Kidney (tissue), 14 donors: ENCODE results near the gene CRHR1. TPM values are rescaled to one million over a fixed set of nuclear protein-coding genes. Genes with fewer than 3 reads are reported as not detected.
A peak's percentile ranks its signal among the peaks of the same experiment; 100 is the strongest.

Experiments used
- DNase-seq, 5 donors: peaks; one replicate each; pipeline ENCODE4 v3.0.0-alpha.2; 2013 to 2020
- FAIRE-seq: peaks from 2 replicates; lab custom pipeline; 2012; peaks lifted over from hg19 to GRCh38; lab: Jason Lieb, UNC
- H3K27ac ChIP-seq, 2 donors: one replicate each; pipeline ENCODE4 v1.7.0; 2013; ENCODE audit warnings: low read depth in 2 of 2, low read length in 2 of 2, inconsistent platforms in 1 of 2
- H3K27me3 ChIP-seq: one replicate; pipeline ENCODE4 v1.7.1; 2013; ENCODE audit warnings: low read length, inconsistent platforms; ENCODE audit not compliant: control insufficient read depth, insufficient read depth
- H3K36me3 ChIP-seq, 3 donors: one replicate each; pipeline versions ENCODE4 v1.7.0 to v1.7.1; 2013; ENCODE audit warnings: low read length in 3 of 3, control low read depth in 1 of 3, inconsistent platforms in 1 of 3; ENCODE audit not compliant: insufficient read depth in 3 of 3, control insufficient read depth in 2 of 3
- H3K4me1 ChIP-seq, 3 donors: one replicate each; pipeline versions ENCODE4 v1.7.0 to v1.7.1; 2013; ENCODE audit warnings: low read length in 3 of 3, inconsistent platforms in 1 of 3, low read depth in 1 of 3; ENCODE audit not compliant: control insufficient read depth in 2 of 3, insufficient read depth in 2 of 3
- H3K4me3 ChIP-seq, 3 donors: one replicate each; pipeline versions ENCODE4 v1.7.0 to v1.8.1; 2013; ENCODE audit warnings: low read length in 3 of 3, control low read depth in 1 of 3, inconsistent platforms in 1 of 3
- H3K9ac ChIP-seq, 3 donors: one replicate each; pipeline versions ENCODE4 v1.7.0 to v1.7.1; 2013; ENCODE audit warnings: low read length in 3 of 3, control low read depth in 1 of 3, inconsistent platforms in 1 of 3
- H3K9me3 ChIP-seq, 3 donors: one replicate each; pipeline versions ENCODE4 v1.7.0 to v1.7.1; 2013; ENCODE audit warnings: low read length in 3 of 3, control low read depth in 1 of 3, inconsistent platforms in 1 of 3; ENCODE audit not compliant: control insufficient read depth in 2 of 3, insufficient read depth in 1 of 3
- CTCF ChIP-seq: IDR thresholded peaks from 3 replicates; pipeline ENCODE4 v1.5.1; 2012; ENCODE audit warnings: mild to moderate bottlenecking, moderate library complexity, borderline replicate concordance; ENCODE audit not compliant: insufficient read depth; ENCODE audit errors: extremely low read depth
- intact Hi-C: fragments of 100-400 bp; cut with DNase I; formaldehyde crosslinking; loops from one replicate; pipeline ENCODE4 v1.11.1; 2022
- polyA plus RNA-seq: library from polyadenylated mRNA; stranded (reverse); fragments of 350-450 nt; fragmentation: Illumina TruSeq; extraction: RNeasy Lipid Tissue Mini Kit (QIAGEN cat#74804); gene quantifications from one replicate; pipeline ENCODE4 v1.2.3, GENCODE V29; 2014; ENCODE audit warnings: low read depth, low replicate concordance; ENCODE audit not compliant: insufficient read depth
- total RNA-seq: library from RNA; stranded (reverse); fragmentation: NEBNext Ultra II Directional; extraction: Animal tissue kit (Norgen Biotek cat#: 25700); gene quantifications from one replicate; pipeline ENCODE4 v1.2.1, GENCODE V29; 2021
- donor health status: control.
- donor health status: control.
- donor health status: control.
- donor health status: control.
- donor health status: control.
- donor health status: DM: yes; HTN: yes; CAD: no.
- donor health status: Normal renal cell carcinoma (clear cell type).

The CRHR1 gene
- total and polyA plus RNA-seq, 2 donors from 2014 or later, result not detected

DNA sequence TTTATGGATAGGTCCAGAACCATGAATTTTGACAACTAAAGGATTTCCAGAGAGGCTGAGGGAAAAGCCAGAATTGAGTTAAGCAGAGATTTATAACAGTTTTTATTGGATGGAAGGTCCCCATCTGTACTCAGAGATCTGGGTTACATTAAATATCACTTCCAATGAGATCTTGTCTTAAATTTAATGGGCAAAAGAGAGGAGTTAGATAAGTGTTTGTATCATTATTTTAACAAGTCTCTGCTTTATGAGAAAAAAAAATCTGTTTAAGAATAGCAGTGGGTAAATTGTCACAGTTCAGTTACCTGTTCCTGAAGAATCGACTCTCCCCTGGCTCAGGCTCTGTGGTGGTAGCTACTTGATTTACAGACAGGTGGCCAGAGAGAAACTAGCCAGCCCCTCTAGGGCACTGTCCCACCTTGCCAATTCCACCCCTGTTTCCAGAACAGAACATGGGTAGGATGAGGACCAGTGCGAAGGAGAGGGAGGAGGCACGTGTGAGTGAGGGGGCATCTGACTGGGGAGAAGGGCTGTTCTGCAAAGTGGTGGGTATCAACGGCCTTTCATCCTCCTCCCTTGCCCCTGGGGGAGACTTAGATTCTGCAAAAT is 22.1 kb upstream of the CRHR1 start:
- intact Hi-C loops, result no loop called here
- no peak for TF ChIP-seq CTCF
- Histone ChIP-seq H3K27ac (no peak overlapping the region), H3K9me3 (no peaks in the 10 kb centered on the region), H3K4me3 (no peak overlapping the region), H3K27me3 (no peaks in the 10 kb centered on the region), H3K36me3 (no peaks in the 10 kb centered on the region), H3K4me1 (no peaks in the 10 kb centered on the region), H3K9ac (no peak overlapping the region)
- FAIRE-seq (no peak), DNase-seq (no peak)

- DNase-seq, result no peak
- Histone ChIP-seq H3K36me3 (no peaks in the 10 kb centered on the region), H3K9ac (no peak overlapping the region), H3K27me3 (no peaks in the 10 kb centered on the region), H3K27ac (no peak overlapping the region), H3K9me3 (no peaks in the 10 kb centered on the region), H3K4me3 (no peak overlapping the region), H3K4me1 (no peaks in the 10 kb centered on the region)
- FAIRE-seq, result no peak
- TF ChIP-seq CTCF, result no peak
- intact Hi-C loops, result no loop called here
Observed at GRCh38 chr17:45763182-45763581, 20.9 kb upstream of the CRHR1 start.

DNA sequence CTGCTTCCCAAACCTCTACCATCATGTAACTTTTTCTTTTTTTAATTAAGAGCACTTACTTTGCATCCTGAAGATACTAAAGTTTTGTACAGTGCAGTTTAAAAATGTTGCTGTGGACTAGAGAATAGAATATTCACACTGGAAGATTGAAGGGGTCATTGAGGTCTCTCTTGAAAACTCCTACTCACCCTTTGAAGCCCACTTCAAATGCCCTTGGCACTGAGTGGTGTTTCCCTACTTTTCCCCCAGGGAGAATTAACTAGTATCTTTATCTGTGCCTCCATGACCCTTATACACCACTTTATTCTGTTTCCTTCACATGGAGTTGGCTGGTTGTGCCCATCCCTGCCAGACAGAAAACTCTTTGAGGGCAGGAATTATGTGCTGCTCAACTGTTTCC is 19.6 kb upstream of the CRHR1 start:
- no peak for TF ChIP-seq CTCF
- Histone ChIP-seq H3K27me3 (no peaks in the 10 kb centered on the region), H3K9ac (no peak overlapping the region), H3K27ac (no peak overlapping the region), H3K4me3 (no peak overlapping the region), H3K4me1 (no peaks in the 10 kb centered on the region), H3K9me3 (no peaks in the 10 kb centered on the region), H3K36me3 (no peaks in the 10 kb centered on the region)
- DNase-seq, result no peak
- intact Hi-C loops, result no loop called here
- FAIRE-seq, result no peak

DNA sequence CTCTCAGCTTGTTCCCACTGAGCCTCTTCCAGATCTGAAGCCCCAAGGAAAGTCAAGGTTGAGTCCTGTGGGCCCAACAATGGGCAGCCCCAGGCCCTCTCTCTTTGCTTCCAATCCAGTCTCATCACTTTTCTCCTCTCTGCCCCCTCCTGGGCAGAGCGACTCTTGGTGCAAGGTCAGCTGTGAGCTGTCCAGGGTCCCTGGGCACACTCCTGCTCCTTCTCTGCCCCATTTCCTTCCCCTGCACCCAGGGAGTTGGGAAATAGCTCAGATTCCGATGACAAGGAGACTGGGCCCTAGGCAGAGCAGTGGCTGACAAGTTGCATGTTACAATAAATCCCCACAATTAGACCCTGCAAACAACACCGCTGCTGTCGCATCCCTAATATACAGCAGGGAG is 16.1 kb upstream of the CRHR1 start:
- intact Hi-C loops, result no loop called here
- Histone ChIP-seq H3K4me1 (no peaks in the 10 kb centered on the region), H3K9me3 (no peaks in the 10 kb centered on the region), H3K4me3 (no peak overlapping the region), H3K27ac (no peak overlapping the region), H3K36me3 (no peaks in the 10 kb centered on the region), H3K27me3 (no peaks in the 10 kb centered on the region), H3K9ac (no peak overlapping the region)
- no peak for FAIRE-seq
- TF ChIP-seq CTCF, result no peak
- DNase-seq, result peak in 3 of 5 donors; percentile 26 to 53 (median 30)
